ENCODE measurements around the gene PKDREJ. TPM values are rescaled to one million over a fixed set of nuclear protein-coding genes. Genes with fewer than 3 reads are reported as not detected.
"Not testable (repeated sequence)": the region's sequence is repeated elsewhere in the genome, so short reads cannot be mapped to it uniquely, and the experiment has no call there.

The PKDREJ gene
- not detected for total RNA-seq
- long read RNA-seq = 0 reads

- intact Hi-C loops (cut with micrococcal nuclease) = no loop called here
- ATAC-seq (no peak), DNase-seq (no peak)
Measured at GRCh38 chr22:46263216-46263590, at the start of gene PKDREJ. TSS of gene PKDREJ (minus strand) at chr22:46263343. CDS start at chr22:46263322, 21 bp downstream.

GRCh38 chr22:46312848-46313247 lies 49.7 kb upstream of the PKDREJ start:
- DNase-seq, ATAC-seq: not testable (repeated sequence)
- intact Hi-C loops (cut with micrococcal nuclease) = loop anchor here (5.0 to 10.0 kb wide), 3 partner anchors 191 to 408 kb away; no protein-coding TSS in a partner anchor

- intact Hi-C loops (cut with micrococcal nuclease) = loop anchor here (5.0 to 10.0 kb wide), 3 partner anchors 190 to 407 kb away; no protein-coding TSS in a partner anchor
- ATAC-seq (no peak), DNase-seq (peak; percentile 6)
Measured at GRCh38 chr22:46312056-46312455, 48.9 kb upstream of the PKDREJ start.

- DNase-seq (peak; percentile 70), ATAC-seq (peak; percentile 90)
- intact Hi-C loops (cut with micrococcal nuclease) = loop anchor here (5.0 to 10.0 kb wide), 3 partner anchors 187 to 405 kb away; no protein-coding TSS in a partner anchor
Measured at GRCh38 chr22:46309526-46310085, 46.5 kb upstream of the PKDREJ start.

- intact Hi-C loops (cut with micrococcal nuclease) = no loop called here
- DNase-seq (peak; percentile 26), ATAC-seq (peak; percentile 26)
Measured at GRCh38 chr22:46308283-46308988, 45.3 kb upstream of the PKDREJ start.

- intact Hi-C loops (cut with micrococcal nuclease) = no loop called here
- ATAC-seq = no peak
- no peak for DNase-seq
Measured at GRCh38 chr22:46303347-46303965, 40.3 kb upstream of the PKDREJ start.

GRCh38 chr22:46300491-46300890 lies 37.3 kb upstream of the PKDREJ start:
- no peak for ATAC-seq
- DNase-seq = no peak
- intact Hi-C loops (cut with micrococcal nuclease) = no loop called here

GRCh38 chr22:46299101-46299500 lies 36.0 kb upstream of the PKDREJ start:
- ATAC-seq = no peak
- DNase-seq = no peak
- intact Hi-C loops (cut with micrococcal nuclease) = no loop called here

GRCh38 chr22:46297151-46297812 lies 34.1 kb upstream of the PKDREJ start:
- peak; percentile 50 for DNase-seq
- intact Hi-C loops (cut with micrococcal nuclease) = no loop called here

GRCh38 chr22:46296257-46297150 lies 33.4 kb upstream of the PKDREJ start, which contains the start of gene GTSE1:
TSS of gene GTSE1 (plus strand) at chr22:46296870. CDS start at chr22:46297401, 531 bp downstream.
- peak; percentile 100 for DNase-seq
- intact Hi-C loops (cut with micrococcal nuclease) = no loop called here
- peak; percentile 97 for ATAC-seq

More at GRCh38 chr22:46297151-46297812, 34.1 kb upstream of the PKDREJ start:
- peak; percentile 2 for ATAC-seq

GRCh38 chr22:46295277-46295971 lies 32.3 kb upstream of the PKDREJ start:
- intact Hi-C loops (cut with micrococcal nuclease) = no loop called here
- ATAC-seq = no peak
- DNase-seq = no peak

- intact Hi-C loops (cut with micrococcal nuclease) = no loop called here
- DNase-seq = no peak
- no peak for ATAC-seq
Measured at GRCh38 chr22:46294784-46295183, 31.6 kb upstream of the PKDREJ start.

GRCh38 chr22:46293577-46294260 lies 30.6 kb upstream of the PKDREJ start:
- peak; percentile 69 for DNase-seq
- ATAC-seq = no peak
- intact Hi-C loops (cut with micrococcal nuclease) = no loop called here

- no peak for DNase-seq
- intact Hi-C loops (cut with micrococcal nuclease) = no loop called here
Measured at GRCh38 chr22:46292732-46293131, 29.6 kb upstream of the PKDREJ start.

GRCh38 chr22:46292173-46292572 lies 29.0 kb upstream of the PKDREJ start:
- intact Hi-C loops (cut with micrococcal nuclease) = no loop called here
- no peak for ATAC-seq

More at GRCh38 chr22:46292732-46293131, 29.6 kb upstream of the PKDREJ start:
- no peak for ATAC-seq

GRCh38 chr22:46290843-46291785 lies 28.0 kb upstream of the PKDREJ start:
- intact Hi-C loops (cut with micrococcal nuclease) = no loop called here
- ATAC-seq = no peak
- no peak for DNase-seq

More at GRCh38 chr22:46292173-46292572, 29.0 kb upstream of the PKDREJ start:
- no peak for DNase-seq
